ENCODE results near the gene PLA2G15. TPM values are rescaled to one million over a fixed set of nuclear protein-coding genes. Genes with fewer than 3 reads are reported as not detected.

Gene PLA2G15
- total RNA-seq, 1 experiment from 2014 or later: 10.2 TPM

- Mint-ChIP-seq H3K4me3 (no peak overlapping the region), H3K27me3 (ENCODE audit: low read depth) (peaks cover 37% of the 10 kb centered on the region), H3K36me3 (0 out of 2 replicates have a peak, but pooled peaks cover 4% of the 10 kb centered on the region), H3K9me3 (no peaks in the 10 kb centered on the region), H3K4me1 (peaks cover 5% of the 10 kb centered on the region), H3K27ac (no peak overlapping the region)
- DNase-seq (ENCODE audit: low spot score) (no peak), ATAC-seq (no peak)
- CTCF ChIA-PET: no interaction called here
- TF ChIP-seq ZNF416 (CRISPR knock-in tag; IDR thresholded peaks at IDR 0.05) (no peak), JUN (CRISPR knock-in tag; IDR thresholded peaks at IDR 0.05) (no peak), GABPB1 (CRISPR knock-in tag; IDR thresholded peaks at IDR 0.05) (no peak), ZNF396 (CRISPR knock-in tag; IDR thresholded peaks at IDR 0.05; ENCODE audit: borderline replicate concordance) (no peak), CBFB (CRISPR knock-in tag; IDR thresholded peaks at IDR 0.05; ENCODE audit: low read depth) (no peak), ATF3 (CRISPR knock-in tag; conservative IDR thresholded peaks at IDR 0.05) (no peak), ZNF532 (CRISPR knock-in tag; IDR thresholded peaks at IDR 0.05; ENCODE audit: borderline replicate concordance) (no peak), HMGA2 (CRISPR knock-in tag; IDR thresholded peaks at IDR 0.05) (no peak), OVOL2 (CRISPR knock-in tag; IDR thresholded peaks at IDR 0.05; ENCODE audit: borderline replicate concordance) (no peak), FOXP1 (CRISPR knock-in tag; IDR thresholded peaks at IDR 0.05; ENCODE audit: borderline replicate concordance) (no peak), USF2 (CRISPR knock-in tag; IDR thresholded peaks at IDR 0.05) (no peak), AR (CRISPR knock-in tag; IDR thresholded peaks at IDR 0.05) (no peak)
- POLR2A ChIA-PET: no interaction called here
Observed at GRCh38 chr16:68247400-68247799, 2.2 kb downstream of the PLA2G15 start.

- H3K4me3 Mint-ChIP-seq: no peak overlapping the region
- ChIA-PET CTCF (interaction anchor here (1.8 kb wide), 1 partner anchor 16 kb away, joined by 8 read pairs; the partner anchor contains the start of gene SLC7A6), POLR2A (no interaction called here)
Observed at GRCh38 chr16:68247932-68248331, 2.8 kb downstream of the PLA2G15 start.

More at GRCh38 chr16:68247932-68248331, 2.8 kb downstream of the PLA2G15 start:
- no peak for ATAC-seq
- TF ChIP-seq SMAD4 (CRISPR knock-in tag; IDR thresholded peaks at IDR 0.05) (no peak), MAX (CRISPR knock-in tag; IDR thresholded peaks at IDR 0.05) (no peak), RELA (CRISPR knock-in tag; IDR thresholded peaks at IDR 0.05; ENCODE audit: borderline replicate concordance) (no peak), NR3C1 (CRISPR knock-in tag; conservative IDR thresholded peaks at IDR 0.05; ENCODE audit: low read depth) (no peak), ATF1 (CRISPR knock-in tag; IDR thresholded peaks at IDR 0.05) (no peak), TP53 (CRISPR knock-in tag; IDR thresholded peaks at IDR 0.05) (no peak), OVOL2 (CRISPR knock-in tag; IDR thresholded peaks at IDR 0.05; ENCODE audit: borderline replicate concordance) (no peak)
- no peak for DNase-seq (ENCODE audit: low spot score)
- Mint-ChIP-seq H3K4me1 (peaks cover 5% of the 10 kb centered on the region), H3K27ac (no peak overlapping the region), H3K36me3 (0 out of 2 replicates have a peak, but pooled peaks cover 4% of the 10 kb centered on the region), H3K27me3 (ENCODE audit: low read depth) (peaks cover 32% of the 10 kb centered on the region), H3K9me3 (no peaks in the 10 kb centered on the region)

All from WTC11 (cell line).